ENCODE data around the gene F10.
"Not testable (repeated sequence)": the region's sequence is repeated elsewhere in the genome, so short reads cannot be mapped to it uniquely, and the experiment has no call there.

F10 gene

GRCh38 chr13:113102727-113103126, 19.9 kb upstream of the F10 start:
- no peak for DNase-seq

- no peak for DNase-seq
Observed at GRCh38 chr13:113103646-113104045, 19.0 kb upstream of the F10 start.

- DNase-seq = no peak
Observed at GRCh38 chr13:113105032-113105920, 17.3 kb upstream of the F10 start, which contains the start of gene F7. Gene F7, plus strand, starts transcription at chr13:113105791. Its CDS starts 51 bp downstream, at chr13:113105842.

- no peak for DNase-seq
Observed at GRCh38 chr13:113105921-113106452, 16.6 kb upstream of the F10 start.

- DNase-seq = no peak
Observed at GRCh38 chr13:113106711-113107351, 15.8 kb upstream of the F10 start.

- not testable (repeated sequence) for DNase-seq
Observed at GRCh38 chr13:113108521-113108920, 14.1 kb upstream of the F10 start.

GRCh38 chr13:113109151-113110047, 13.2 kb upstream of the F10 start:
- DNase-seq = no peak

- no peak for DNase-seq
Observed at GRCh38 chr13:113110048-113110851, 12.3 kb upstream of the F10 start.

GRCh38 chr13:113110852-113111315, 11.7 kb upstream of the F10 start:
- no peak for DNase-seq

GRCh38 chr13:113111821-113112220, 10.8 kb upstream of the F10 start:
- DNase-seq = not testable (repeated sequence)

- DNase-seq = not testable (repeated sequence)
Observed at GRCh38 chr13:113112475-113112874, 10.1 kb upstream of the F10 start.

GRCh38 chr13:113112893-113113845, 9.4 kb upstream of the F10 start:
- DNase-seq = no peak

GRCh38 chr13:113113846-113114271, 8.7 kb upstream of the F10 start:
- DNase-seq = no peak

- no peak for DNase-seq
Observed at GRCh38 chr13:113114511-113115362, 7.9 kb upstream of the F10 start.

GRCh38 chr13:113115363-113116205, 7.0 kb upstream of the F10 start:
- DNase-seq = no peak

- DNase-seq = no peak
Observed at GRCh38 chr13:113116206-113116800, 6.3 kb upstream of the F10 start.

- no peak for DNase-seq
Observed at GRCh38 chr13:113116871-113117271, 5.7 kb upstream of the F10 start.

GRCh38 chr13:113117335-113117872, 5.2 kb upstream of the F10 start:
- no peak for DNase-seq

All from NCI-H2029 (cell line).